Activated CD4-positive, alpha-beta T cell treated with anti-CD3 and anti-CD28 coated beads, Interleukin-2, amount 50 U/mL, for 16 hours (primary cell): ENCODE measurements around the gene BCR.

Experiments
- DNase-seq: peaks from one replicate; pipeline ENCODE4 v3.0.0-alpha.2; 2020

BCR gene

GRCh38 chr22:23202812-23203451 is 22.6 kb downstream of the BCR start:
- DNase-seq = no peak

- DNase-seq = no peak
Observed at GRCh38 chr22:23203452-23204124, 23.3 kb downstream of the BCR start.

DNA sequence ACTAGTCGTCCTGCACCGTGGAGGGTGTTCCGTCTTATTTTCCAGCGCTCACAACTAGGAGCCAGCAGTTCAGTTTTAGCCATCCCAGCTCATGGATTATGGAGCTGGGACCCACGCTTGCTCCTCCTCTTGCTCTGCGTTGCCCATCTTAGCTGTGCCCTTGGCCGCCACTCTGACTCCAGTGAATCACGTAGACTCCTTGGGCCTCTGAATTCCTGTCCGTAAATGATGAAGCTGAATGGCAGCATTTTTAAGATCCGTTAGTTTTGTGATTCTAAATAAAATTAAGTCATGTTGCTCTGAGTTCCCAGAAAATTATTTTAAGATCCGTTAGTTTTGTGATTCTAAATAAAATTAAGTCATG is 23.8 kb downstream of the BCR start:
- no peak for DNase-seq

DNA sequence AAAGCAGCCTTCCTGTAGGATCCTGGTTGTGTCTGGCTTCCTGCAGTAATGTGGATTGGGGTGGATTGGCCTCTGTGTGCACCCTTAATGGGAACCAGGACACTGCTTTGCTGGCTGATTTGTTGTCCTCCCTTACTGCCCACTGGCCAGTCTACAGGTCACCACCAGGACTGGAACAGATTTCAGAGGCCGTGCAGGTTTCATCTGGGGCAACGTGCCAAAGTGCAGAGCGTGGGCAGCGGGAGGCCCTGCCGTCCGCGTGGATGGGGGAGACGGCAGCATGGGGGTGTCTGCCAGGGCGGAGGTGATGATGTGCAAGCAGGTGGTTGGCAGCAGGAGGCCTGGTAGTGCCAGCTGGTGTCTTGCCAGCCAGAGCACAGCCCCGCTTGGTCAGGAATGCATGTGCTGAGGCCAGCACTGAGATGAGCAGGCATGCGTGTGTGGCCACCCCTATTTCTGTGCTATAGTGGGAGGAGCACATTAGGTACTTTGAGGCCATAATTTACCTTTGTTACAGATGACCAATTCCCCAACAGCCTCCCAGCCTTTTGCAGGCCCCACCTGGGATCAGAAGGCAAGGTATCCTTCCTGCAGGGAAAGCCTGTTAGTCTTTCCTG is 24.3 kb downstream of the BCR start:
- no peak for DNase-seq

- DNase-seq = no peak
Observed at GRCh38 chr22:23205339-23206049, 25.2 kb downstream of the BCR start.

DNA sequence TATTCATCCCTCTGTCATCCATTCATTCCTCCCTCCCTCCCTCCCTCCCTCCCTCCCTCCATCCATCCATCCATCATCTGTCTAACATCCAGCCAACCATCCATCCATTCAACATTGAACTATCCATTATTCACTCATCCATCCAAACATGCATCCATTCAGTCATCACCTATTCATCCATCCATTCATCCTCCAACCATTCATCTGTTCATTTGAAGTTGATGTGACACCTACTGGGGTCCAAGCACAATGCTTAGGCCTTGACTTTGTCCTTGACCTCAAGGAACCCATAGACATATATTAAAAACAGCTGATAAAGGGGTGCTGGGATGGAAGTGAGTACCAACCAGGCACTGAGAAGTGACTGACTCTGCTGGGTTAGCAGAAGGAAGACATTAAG is 26.6 kb downstream of the BCR start:
- no peak for DNase-seq

- no peak for DNase-seq
Observed at GRCh38 chr22:23207729-23208393, 27.6 kb downstream of the BCR start.

GRCh38 chr22:23210428-23211170 is 30.3 kb downstream of the BCR start:
- no peak for DNase-seq

DNA sequence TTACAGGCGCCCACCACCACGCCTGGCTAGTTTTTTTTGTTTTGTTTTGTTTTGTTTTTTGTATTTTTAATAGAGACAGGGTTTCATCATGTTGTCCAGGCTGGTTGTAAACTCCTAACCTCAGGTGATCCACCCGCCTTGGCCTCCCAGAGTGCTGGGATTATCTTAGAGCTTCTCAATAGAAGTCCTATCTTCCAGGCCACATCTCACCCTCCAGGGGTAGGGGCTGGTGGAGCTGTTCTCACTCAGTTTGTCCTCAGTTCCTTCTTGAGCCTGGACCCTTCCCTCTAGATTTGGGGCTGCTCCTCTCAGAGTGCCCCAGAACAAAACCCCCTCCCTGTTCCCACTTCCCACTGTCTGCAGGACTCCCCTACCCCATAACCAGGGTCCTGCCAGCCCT is 31.3 kb downstream of the BCR start:
- DNase-seq = no peak

GRCh38 chr22:23212061-23213021 is 32.0 kb downstream of the BCR start:
- DNase-seq = no peak

- no peak for DNase-seq
Observed at GRCh38 chr22:23213022-23213555, 32.8 kb downstream of the BCR start.

DNA sequence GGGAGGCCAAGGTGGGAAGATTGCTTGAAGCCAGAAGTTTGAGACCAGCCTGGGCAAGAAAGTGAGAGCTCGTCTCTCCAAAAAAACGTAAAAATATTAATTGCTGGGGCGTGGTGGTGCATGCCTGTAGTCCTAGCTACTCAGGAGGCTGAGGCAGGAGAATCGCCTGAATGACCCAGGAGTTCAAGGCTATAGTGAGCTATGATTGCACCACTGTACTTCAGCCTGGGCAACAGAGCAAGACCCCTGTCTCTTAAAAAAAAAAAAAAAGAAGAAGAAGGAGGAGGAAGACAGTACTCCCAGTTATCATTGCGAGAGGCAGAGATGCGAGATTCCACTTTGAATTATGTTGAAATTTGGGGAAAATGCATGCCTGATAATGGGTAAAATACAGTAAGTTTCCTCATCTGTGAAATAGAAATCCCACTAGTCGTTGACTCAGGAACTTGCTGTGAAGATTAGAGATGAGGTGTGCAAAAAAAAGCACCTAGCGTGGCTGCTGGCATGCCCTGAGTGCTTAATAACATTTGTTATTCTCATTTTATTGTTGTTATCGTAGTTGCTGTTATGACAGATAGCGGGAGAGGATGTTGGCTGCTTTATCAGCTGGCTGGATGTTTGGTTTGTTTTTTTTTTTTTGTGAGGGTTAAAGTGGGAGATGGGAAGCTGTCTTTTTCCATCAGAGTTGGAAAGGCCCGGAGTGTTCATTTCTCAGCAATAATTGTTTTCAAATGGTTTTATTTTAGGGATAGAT is 33.4 kb downstream of the BCR start:
- no peak for DNase-seq

GRCh38 chr22:23214398-23214797 is 34.1 kb downstream of the BCR start:
- DNase-seq = no peak

DNA sequence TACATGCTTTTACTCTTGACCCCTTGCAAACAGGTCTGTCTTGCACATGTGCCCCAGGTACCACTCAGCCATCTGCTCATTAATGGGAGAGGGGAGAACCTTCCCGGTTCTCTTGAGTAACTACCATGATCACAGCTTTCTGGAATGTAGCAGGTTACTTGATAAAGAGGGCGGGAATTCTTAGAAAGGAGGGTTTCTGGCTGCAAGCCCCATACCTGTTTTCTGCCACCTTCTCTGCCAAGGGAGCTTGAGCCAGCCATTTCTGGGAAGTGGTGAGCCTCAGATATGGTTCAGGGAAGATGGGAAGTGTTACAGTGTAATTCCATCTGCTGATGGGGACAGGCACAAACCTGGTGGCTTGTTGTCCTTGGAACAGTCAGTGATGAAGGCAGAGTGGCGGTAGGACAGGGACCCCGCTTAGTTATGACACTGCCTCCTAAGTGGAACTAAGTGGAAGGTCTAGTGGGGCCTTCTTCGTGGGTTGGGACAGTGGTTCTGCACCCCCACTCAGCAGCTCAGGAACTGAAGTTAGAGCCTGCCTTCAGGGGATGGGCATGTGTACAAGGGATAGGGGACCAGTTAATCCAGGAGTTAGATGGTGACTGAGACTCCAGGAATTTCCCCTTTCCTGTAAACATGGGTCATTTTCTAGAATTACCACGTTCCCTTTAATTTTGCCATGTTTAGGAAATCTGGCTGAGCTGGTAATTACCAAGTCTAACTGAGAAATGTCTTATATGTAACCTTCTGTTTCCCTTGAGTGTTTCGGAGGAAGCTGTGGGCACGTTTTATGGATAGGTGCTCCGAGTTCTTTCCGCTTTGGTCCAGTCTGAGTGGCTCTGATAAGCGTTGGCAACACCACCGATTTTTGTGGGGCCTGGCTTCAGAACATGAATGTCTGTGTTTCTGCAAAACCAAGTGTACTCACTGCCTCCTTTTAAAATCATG is 35.3 kb downstream of the BCR start:
- peak; percentile 24 for DNase-seq

DNA sequence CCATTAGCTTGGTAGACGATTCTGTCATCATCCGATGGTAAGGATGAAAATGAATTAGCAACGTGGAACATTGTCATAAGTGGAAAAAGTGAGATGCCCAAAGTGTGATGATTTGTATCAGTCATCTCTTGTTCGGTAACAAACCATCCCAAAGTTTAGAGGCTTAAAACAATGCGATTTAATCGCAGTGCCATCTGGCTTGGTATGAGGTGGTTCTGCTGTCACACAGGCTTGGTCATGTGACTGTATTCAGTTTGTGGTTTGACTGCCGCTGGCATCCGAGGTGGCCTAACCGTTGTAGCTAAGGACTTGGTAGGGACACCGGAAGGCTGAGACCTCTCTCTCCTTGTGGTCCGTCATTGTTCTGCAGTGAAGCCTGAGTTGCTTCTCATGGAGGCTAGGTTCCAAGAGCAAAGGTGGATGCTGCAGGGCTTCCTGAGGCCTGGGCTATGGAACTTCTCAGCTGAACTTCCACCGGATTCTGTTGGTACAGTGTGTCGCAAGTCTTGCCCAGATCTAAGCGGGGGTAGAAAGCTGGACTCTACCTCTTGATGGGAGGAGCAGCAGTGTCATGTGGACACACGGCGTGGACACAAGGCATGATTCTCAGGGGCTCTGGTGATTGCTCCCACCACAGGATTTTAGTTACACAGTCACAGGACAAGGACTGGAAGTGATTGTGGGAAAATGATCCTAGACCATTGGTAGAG is 36.3 kb downstream of the BCR start:
- DNase-seq = peak; percentile 89

GRCh38 chr22:23217171-23218052 is 37.1 kb downstream of the BCR start:
- DNase-seq = no peak
